Neural progenitor cell (in vitro differentiated cells): ENCODE results near the gene CELSR2. TPM values are rescaled to one million over a fixed set of nuclear protein-coding genes. Genes with fewer than 3 reads are reported as not detected.

Experiments used
- DNase-seq: peaks from one replicate; pipeline ENCODE4 v3.0.0-alpha.2; 2016; ENCODE audit warnings: low spot score
- H2AFZ ChIP-seq: fragments of 200-600 bp; sonication (generic); replicated peaks from 2 replicates; pipeline ENCODE4 v1.6.1; 2016; ENCODE audit warnings: antibody characterized with exemption
- H3F3A ChIP-seq: fragments of 200-600 bp; sonication (generic); 2 replicates; pipeline ENCODE4 v1.6.1; 2016; ENCODE audit warnings: antibody characterized with exemption, low read depth
- H3K27ac ChIP-seq: fragments of 200-600 bp; sonication (generic); 2 replicates; pipeline ENCODE4 v1.5.1; 2016; ENCODE audit warnings: mild to moderate bottlenecking
- H3K27me3 ChIP-seq: fragments of 200-600 bp; sonication (generic); 2 replicates; pipeline ENCODE4 v1.6.1; 2016; ENCODE audit warnings: mild to moderate bottlenecking, moderate library complexity
- H3K36me3 ChIP-seq: fragments of 200-600 bp; sonication (generic); 2 replicates; pipeline ENCODE4 v1.5.1; 2016
- H3K4me1 ChIP-seq: fragments of 200-600 bp; sonication (generic); 2 replicates; pipeline ENCODE4 v1.6.1; 2016; ENCODE audit warnings: mixed run types
- H3K4me2 ChIP-seq: fragments of 200-600 bp; sonication (generic); 2 replicates; pipeline ENCODE4 v1.6.1; 2016
- H3K4me3 ChIP-seq: fragments of 200-600 bp; sonication (generic); 2 replicates; pipeline ENCODE4 v1.5.1; 2016
- H3K79me2 ChIP-seq: fragments of 200-600 bp; sonication (generic); 2 replicates; pipeline ENCODE4 v1.6.1; 2016; ENCODE audit warnings: low read depth
- H3K9ac ChIP-seq: fragments of 200-600 bp; sonication (generic); 2 replicates; pipeline ENCODE4 v1.6.1; 2016
- H3K9me3 ChIP-seq: fragments of 200-600 bp; sonication (generic); 2 replicates; pipeline ENCODE4 v1.5.1; 2016; ENCODE audit warnings: low read depth
- H4K20me1 ChIP-seq: fragments of 200-600 bp; sonication (generic); 2 replicates; pipeline ENCODE4 v1.6.1; 2016; ENCODE audit warnings: low read depth
- H3K27ac Mint-ChIP-seq: 3 replicates; pipeline ENCODE4 v1.8.0; 2021; ENCODE audit warnings: mixed read lengths
- H3K27me3 Mint-ChIP-seq: 2 replicates; pipeline ENCODE4 v1.8.0; 2022; ENCODE audit warnings: low read depth, mild to moderate bottlenecking, inconsistent platforms, moderate library complexity, mixed read lengths; ENCODE audit not compliant: insufficient read depth
- H3K36me3 Mint-ChIP-seq: 3 replicates; pipeline ENCODE4 v1.8.0; 2021; ENCODE audit warnings: mixed read lengths
- H3K4me1 Mint-ChIP-seq: 3 replicates; pipeline ENCODE4 v1.8.0; 2021; ENCODE audit warnings: mixed read lengths
- H3K4me3 Mint-ChIP-seq: 3 replicates; pipeline ENCODE4 v1.8.0; 2021; ENCODE audit warnings: mild to moderate bottlenecking, moderate library complexity, mixed read lengths
- H3K9me3 Mint-ChIP-seq: 3 replicates; pipeline ENCODE4 v1.8.0; 2020; ENCODE audit warnings: mixed read lengths
- EZH2 ChIP-seq: fragments of 200-600 bp; sonication (generic); IDR thresholded peaks from 2 replicates; pipeline ENCODE4 v1.6.1; 2017; ENCODE audit warnings: antibody characterized with exemption, mild to moderate bottlenecking, moderate library complexity
- EZH2phosphoT487 ChIP-seq: fragments of 200-600 bp; sonication (generic); IDR thresholded peaks from 2 replicates; pipeline ENCODE4 v1.6.1; 2017; ENCODE audit warnings: antibody characterized with exemption
- total RNA-seq: library from RNA; depleted of rRNA; stranded (reverse); fragments of >200 nt; gene quantifications from 2 replicates; pipeline ENCODE4 v1.2.3, GENCODE V29; 2015; ENCODE audit warnings: low replicate concordance
- TF ChIP-seq, protein P1 (sequence below): fragments of 200-600 bp; sonication (generic); IDR thresholded peaks from 2 replicates; pipeline ENCODE4 v1.5.1; 2017; ENCODE audit warnings: antibody characterized with exemption, mild to moderate bottlenecking

CELSR2 gene
- total RNA-seq, 1 donor from 2014 or later, result 11.1 TPM

DNA sequence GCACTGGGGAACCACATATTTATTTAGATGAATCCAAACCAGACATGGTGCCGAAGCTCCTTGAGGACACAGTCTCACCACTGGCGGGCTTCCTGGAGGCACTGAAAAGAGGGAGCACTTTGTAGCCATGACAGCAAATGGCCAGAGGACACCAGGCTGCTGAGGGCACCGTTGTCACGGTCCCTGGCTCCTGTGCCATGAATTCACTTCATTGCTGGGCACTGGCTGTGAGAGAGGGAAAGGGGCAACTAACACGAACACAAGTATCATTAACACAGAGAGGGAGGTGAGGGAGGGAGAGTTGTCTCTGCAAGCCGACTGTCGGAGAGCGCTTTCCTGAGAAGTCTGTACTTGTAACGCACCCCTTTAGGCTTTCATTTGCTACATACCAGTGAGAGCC, 43.0 kb downstream of the CELSR2 start:
- Histone ChIP-seq H3K36me3 (no peaks in the 10 kb centered on the region), H2AFZ (peak overlapping the region; percentile 58), H3K4me3 (no peak overlapping the region), H3K9me3 (no peaks in the 10 kb centered on the region), H3K27ac (no peak overlapping the region), H3K79me2 (no peaks in the 10 kb centered on the region), H3K4me1 (no peaks in the 10 kb centered on the region), H3K27me3 (no peaks in the 10 kb centered on the region), H3F3A (no peaks in the 10 kb centered on the region), H4K20me1 (no peaks in the 10 kb centered on the region), H3K9ac (no peak overlapping the region), H3K4me2 (no peak overlapping the region)
- Mint-ChIP-seq H3K9me3 (peaks cover 2% of the 10 kb centered on the region), H3K27me3 (peaks cover 4% of the 10 kb centered on the region), H3K4me3 (no peak overlapping the region), H3K4me1 (peaks cover 6% of the 10 kb centered on the region), H3K36me3 (no peaks in the 10 kb centered on the region), H3K27ac (no peak overlapping the region)
- no peak for TF ChIP-seq EZH2
- TF ChIP-seq EZH2phosphoT487, result no peak
- TF ChIP-seq, protein P1, sequence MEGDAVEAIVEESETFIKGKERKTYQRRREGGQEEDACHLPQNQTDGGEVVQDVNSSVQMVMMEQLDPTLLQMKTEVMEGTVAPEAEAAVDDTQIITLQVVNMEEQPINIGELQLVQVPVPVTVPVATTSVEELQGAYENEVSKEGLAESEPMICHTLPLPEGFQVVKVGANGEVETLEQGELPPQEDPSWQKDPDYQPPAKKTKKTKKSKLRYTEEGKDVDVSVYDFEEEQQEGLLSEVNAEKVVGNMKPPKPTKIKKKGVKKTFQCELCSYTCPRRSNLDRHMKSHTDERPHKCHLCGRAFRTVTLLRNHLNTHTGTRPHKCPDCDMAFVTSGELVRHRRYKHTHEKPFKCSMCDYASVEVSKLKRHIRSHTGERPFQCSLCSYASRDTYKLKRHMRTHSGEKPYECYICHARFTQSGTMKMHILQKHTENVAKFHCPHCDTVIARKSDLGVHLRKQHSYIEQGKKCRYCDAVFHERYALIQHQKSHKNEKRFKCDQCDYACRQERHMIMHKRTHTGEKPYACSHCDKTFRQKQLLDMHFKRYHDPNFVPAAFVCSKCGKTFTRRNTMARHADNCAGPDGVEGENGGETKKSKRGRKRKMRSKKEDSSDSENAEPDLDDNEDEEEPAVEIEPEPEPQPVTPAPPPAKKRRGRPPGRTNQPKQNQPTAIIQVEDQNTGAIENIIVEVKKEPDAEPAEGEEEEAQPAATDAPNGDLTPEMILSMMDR, result no peak
- DNase-seq, result no peak

DNA sequence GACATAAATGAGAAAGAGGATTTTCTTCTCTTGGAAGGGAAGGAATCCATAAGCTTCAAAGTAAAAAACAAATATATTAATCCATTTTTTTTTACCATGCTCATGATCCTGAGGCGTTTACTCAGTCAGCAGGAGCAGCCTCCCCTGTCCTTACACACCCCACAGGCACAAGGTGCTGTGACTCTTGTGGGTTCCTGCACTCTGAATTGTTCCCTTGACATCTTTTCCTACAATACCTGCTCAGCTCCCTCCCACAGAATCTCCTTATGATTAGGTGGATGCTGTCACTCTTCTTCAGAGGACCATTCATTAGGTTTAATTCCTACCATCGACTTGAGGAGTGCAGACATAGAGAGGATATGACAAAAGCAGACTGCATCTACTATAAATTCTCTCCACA, 43.7 kb downstream of the CELSR2 start:
- Histone ChIP-seq H3K4me2 (no peak overlapping the region), H4K20me1 (no peaks in the 10 kb centered on the region), H2AFZ (no peak overlapping the region), H3K9me3 (no peaks in the 10 kb centered on the region), H3K36me3 (no peaks in the 10 kb centered on the region), H3K4me1 (no peaks in the 10 kb centered on the region), H3K27ac (no peak overlapping the region), H3K27me3 (no peaks in the 10 kb centered on the region), H3K79me2 (no peaks in the 10 kb centered on the region), H3F3A (no peaks in the 10 kb centered on the region), H3K4me3 (no peak overlapping the region), H3K9ac (no peak overlapping the region)
- Mint-ChIP-seq H3K4me1 (peaks cover 6% of the 10 kb centered on the region), H3K27me3 (peaks cover 3% of the 10 kb centered on the region), H3K4me3 (no peak overlapping the region), H3K9me3 (no peaks in the 10 kb centered on the region), H3K27ac (no peak overlapping the region), H3K36me3 (no peaks in the 10 kb centered on the region)
- TF ChIP-seq EZH2phosphoT487 (no peak), EZH2 (no peak)
- TF ChIP-seq, protein P1, result no peak
- DNase-seq, result no peak

DNA sequence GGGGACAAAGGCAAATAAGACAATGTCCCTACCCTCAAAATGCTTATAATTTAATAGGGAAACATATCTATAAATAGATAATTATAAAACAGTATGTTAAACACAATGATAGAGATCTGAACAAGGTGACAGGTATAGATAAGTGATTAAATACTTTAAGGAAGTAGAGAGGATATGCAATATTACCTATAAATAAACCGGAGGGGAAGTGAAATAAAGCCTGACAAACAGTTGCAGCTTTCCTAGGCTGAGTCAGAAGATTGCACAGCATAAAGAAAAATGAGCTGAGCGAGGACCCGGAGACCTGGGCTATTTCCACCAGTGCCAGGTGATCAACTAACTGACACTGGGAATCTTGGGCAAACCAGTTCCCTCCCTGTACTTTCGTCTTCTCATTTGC, 45.1 kb downstream of the CELSR2 start:
- Histone ChIP-seq H3K4me1 (no peaks in the 10 kb centered on the region), H4K20me1 (no peaks in the 10 kb centered on the region), H3K27ac (no peak overlapping the region), H3K36me3 (no peaks in the 10 kb centered on the region), H3F3A (no peaks in the 10 kb centered on the region), H3K9me3 (no peaks in the 10 kb centered on the region), H3K4me3 (no peak overlapping the region), H3K9ac (no peak overlapping the region), H3K79me2 (no peaks in the 10 kb centered on the region), H3K4me2 (no peak overlapping the region), H2AFZ (no peak overlapping the region), H3K27me3 (no peaks in the 10 kb centered on the region)
- Mint-ChIP-seq H3K4me1 (peaks cover 18% of the 10 kb centered on the region), H3K9me3 (peaks cover 3% of the 10 kb centered on the region), H3K4me3 (no peak overlapping the region), H3K36me3 (no peaks in the 10 kb centered on the region), H3K27me3 (peaks cover 10% of the 10 kb centered on the region), H3K27ac (no peak overlapping the region)
- no peak for DNase-seq
- TF ChIP-seq EZH2, result no peak
- TF ChIP-seq EZH2phosphoT487, result no peak
- TF ChIP-seq, protein P1, result no peak
